Neutrophil (primary cell): ENCODE results near the gene DDC.

Experiments used
- H3K27ac ChIP-seq: fragments of 200-600 bp; sonication (generic); 2 replicates; pipeline ENCODE4 v1.5.1; 2016; ENCODE audit warnings: mild to moderate bottlenecking, moderate library complexity
- H3K27me3 ChIP-seq: fragments of 200-600 bp; sonication (generic); 2 replicates; pipeline ENCODE4 v1.6.0; 2016; ENCODE audit warnings: mild to moderate bottlenecking
- H3K36me3 ChIP-seq: fragments of 200-600 bp; sonication (generic); 2 replicates; pipeline ENCODE4 v1.5.1; 2017
- H3K4me1 ChIP-seq, 2 experiments: fragments of 200-600 bp in 1 of 2; sonication (generic) in 1 of 2; 1 replicate in 1 of 2; 2 replicates in 1 of 2; pipeline versions ENCODE4 v1.5.1 to v1.6.1; 2013 to 2016; ENCODE audit warnings: low read depth in 1 of 2, low read length in 1 of 2, mild to moderate bottlenecking in 1 of 2, moderate library complexity in 1 of 2; ENCODE audit not compliant: control insufficient read depth in 1 of 2, insufficient read depth in 1 of 2
- H3K4me3 ChIP-seq, 2 experiments: fragments of 200-600 bp in 1 of 2; sonication (generic) in 1 of 2; 1 replicate in 1 of 2; 2 replicates in 1 of 2; pipeline ENCODE4 v1.5.1; 2013 to 2016; ENCODE audit warnings: low read depth in 1 of 2, low read length in 1 of 2, mild to moderate bottlenecking in 1 of 2, moderate library complexity in 1 of 2
- H3K9me3 ChIP-seq: fragments of 200-600 bp; sonication (generic); 2 replicates; pipeline ENCODE4 v1.5.1; 2016
- TF ChIP-seq, protein P1 (sequence below): fragments of 200-600 bp; sonication (generic); IDR thresholded peaks from 2 replicates; pipeline ENCODE4 v1.5.1; 2016; ENCODE audit warnings: antibody characterized with exemption

DDC gene

DNA sequence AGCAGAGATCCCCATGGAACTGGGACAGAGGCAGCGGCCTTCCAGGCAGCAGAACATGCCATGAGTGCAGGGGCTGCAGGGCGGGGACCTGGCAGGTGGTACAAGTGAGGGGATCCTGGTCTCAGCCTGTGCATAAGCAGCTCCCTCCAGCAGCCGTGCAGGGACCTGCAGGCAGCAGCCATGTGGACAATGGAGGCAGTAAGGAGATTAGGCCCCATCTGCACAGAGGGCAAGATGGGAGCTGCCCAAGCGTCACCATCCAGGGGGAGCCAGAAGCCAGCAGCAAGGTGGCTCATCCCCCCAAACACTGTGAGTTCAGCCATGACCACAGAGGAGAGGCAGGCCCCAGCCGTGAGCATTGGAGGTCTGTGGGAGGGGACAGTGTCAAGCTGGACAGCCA is 3.1 kb downstream of the DDC start:
- no peaks in the 10 kb centered on the region for H3K9me3 ChIP-seq
- TF ChIP-seq, protein P1, sequence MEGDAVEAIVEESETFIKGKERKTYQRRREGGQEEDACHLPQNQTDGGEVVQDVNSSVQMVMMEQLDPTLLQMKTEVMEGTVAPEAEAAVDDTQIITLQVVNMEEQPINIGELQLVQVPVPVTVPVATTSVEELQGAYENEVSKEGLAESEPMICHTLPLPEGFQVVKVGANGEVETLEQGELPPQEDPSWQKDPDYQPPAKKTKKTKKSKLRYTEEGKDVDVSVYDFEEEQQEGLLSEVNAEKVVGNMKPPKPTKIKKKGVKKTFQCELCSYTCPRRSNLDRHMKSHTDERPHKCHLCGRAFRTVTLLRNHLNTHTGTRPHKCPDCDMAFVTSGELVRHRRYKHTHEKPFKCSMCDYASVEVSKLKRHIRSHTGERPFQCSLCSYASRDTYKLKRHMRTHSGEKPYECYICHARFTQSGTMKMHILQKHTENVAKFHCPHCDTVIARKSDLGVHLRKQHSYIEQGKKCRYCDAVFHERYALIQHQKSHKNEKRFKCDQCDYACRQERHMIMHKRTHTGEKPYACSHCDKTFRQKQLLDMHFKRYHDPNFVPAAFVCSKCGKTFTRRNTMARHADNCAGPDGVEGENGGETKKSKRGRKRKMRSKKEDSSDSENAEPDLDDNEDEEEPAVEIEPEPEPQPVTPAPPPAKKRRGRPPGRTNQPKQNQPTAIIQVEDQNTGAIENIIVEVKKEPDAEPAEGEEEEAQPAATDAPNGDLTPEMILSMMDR, result no peak
- H3K4me1 ChIP-seq, result no peaks in the 10 kb centered on the region
- H3K27ac ChIP-seq, result no peak overlapping the region
- no peak overlapping the region for H3K4me3 ChIP-seq
- no peaks in the 10 kb centered on the region for H3K36me3 ChIP-seq
- H3K27me3 ChIP-seq, result peaks cover 39% of the 10 kb centered on the region

DNA sequence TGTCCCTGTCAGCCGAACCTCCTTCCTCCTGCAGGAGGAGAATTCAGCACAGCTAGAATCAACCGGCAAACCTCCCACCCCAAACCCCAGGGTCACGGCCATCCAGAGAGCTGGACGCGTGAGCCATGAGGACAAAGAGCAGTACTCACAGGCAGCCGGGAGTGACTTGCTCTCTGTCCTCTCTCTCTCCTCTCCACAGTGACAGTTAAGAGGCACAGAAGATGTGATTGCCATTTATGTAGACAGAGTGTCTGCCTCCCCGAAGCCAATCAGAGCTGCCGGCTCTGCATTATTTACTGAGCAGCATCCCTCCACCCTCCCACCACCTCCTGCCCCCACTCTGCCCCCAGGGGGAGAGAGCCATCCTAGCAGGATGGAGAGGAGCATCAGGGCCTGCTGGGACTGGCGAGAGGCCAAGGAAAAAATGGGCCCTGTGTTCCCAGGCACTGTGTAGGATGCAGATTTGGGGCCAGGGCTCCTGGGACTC is 4.3 kb downstream of the DDC start:
- no peak overlapping the region for H3K4me3 ChIP-seq
- H3K27ac ChIP-seq, result no peak overlapping the region
- peaks cover 46% of the 10 kb centered on the region for H3K27me3 ChIP-seq
- TF ChIP-seq, protein P1, result no peak
- no peaks in the 10 kb centered on the region for H3K9me3 ChIP-seq
- H3K36me3 ChIP-seq, result no peaks in the 10 kb centered on the region
- no peaks in the 10 kb centered on the region for H3K4me1 ChIP-seq

DNA sequence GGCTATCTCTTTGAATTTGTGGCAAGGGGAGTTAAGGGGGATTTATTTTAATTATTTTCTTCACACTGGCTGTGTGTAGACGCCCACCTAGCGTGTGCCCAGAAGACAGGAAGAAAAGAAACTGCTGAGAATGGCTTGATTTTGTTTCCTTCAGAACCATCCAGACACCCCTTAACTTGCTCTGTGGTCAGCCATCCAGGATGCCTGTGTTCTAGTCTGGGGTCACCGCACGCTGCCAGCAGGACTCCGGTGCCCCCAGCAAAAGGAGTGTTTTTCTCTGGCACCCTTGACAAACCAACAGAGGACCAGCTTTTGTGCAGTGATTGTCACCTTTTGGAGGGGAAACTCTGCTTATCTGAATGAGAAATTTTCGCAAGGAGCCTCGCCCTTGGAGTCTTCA is 5.3 kb downstream of the DDC start:
- H3K27me3 ChIP-seq, result peaks cover 51% of the 10 kb centered on the region
- no peaks in the 10 kb centered on the region for H3K36me3 ChIP-seq
- H3K4me1 ChIP-seq, result no peaks in the 10 kb centered on the region
- no peaks in the 10 kb centered on the region for H3K9me3 ChIP-seq
- no peak overlapping the region for H3K27ac ChIP-seq
- no peak overlapping the region for H3K4me3 ChIP-seq
- TF ChIP-seq, protein P1, result no peak

DNA sequence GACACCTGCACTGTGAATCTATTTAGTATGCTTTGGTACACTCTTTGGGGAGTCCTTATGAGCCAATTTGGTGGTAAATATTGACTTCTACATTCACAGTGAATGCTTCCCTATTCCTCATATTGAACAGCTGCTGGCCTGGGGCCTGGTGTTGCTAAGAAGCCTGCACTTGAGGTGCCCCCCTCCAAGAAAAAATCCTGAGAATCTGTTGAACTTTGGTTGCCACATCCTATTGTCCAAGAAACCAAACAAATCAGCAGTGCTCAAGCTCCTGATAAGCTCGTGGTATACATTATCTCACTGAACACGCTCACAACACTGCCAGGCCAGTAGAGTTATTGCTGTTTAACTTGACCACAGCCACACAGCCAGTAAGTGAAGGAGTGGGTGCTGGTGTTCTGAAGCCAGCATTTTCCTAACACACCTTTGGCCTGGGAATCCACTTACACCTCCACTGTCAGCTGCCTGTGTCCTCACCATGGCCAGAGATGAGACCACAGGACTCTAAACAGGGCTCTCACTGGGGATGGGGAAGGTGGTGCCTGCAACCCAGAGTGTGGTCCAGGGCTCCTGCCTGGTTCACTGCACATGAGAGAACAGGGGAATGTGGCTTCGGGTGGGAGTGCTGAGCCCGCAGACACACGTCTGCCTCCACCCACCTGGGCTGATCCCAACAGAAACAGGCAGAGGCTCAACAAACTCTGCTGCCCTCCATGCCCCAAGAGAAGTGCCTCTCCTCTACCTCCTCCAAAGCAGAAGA is 6.7 kb downstream of the DDC start:
- Histone ChIP-seq H3K4me1 (no peaks in the 10 kb centered on the region), H3K27me3 (peaks cover 60% of the 10 kb centered on the region), H3K36me3 (no peaks in the 10 kb centered on the region), H3K4me3 (no peak overlapping the region), H3K9me3 (no peaks in the 10 kb centered on the region), H3K27ac (no peak overlapping the region)
- TF ChIP-seq, protein P1, result no peak

DNA sequence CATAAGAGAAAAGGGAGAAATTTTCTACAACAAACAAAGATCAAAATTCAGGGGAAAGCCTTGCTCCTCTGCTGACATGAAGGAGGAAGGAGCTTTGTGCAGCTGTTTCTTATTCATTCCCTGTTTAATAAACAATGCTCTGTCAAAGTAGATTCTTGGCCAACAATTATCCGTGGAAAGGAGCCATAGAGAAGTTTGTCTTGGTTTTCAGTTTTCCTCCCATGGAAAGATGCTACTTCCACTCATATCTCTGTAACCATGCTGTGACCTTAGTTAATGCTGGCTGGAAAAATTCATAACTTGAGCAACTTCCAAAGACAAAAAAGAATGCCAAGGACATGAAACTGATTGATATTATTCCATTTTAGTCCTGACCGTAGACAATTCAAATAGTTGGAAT is 8.1 kb downstream of the DDC start:
- Histone ChIP-seq H3K4me3 (no peak overlapping the region), H3K9me3 (no peaks in the 10 kb centered on the region), H3K27ac (no peak overlapping the region), H3K27me3 (peaks cover 60% of the 10 kb centered on the region), H3K36me3 (no peaks in the 10 kb centered on the region), H3K4me1 (no peaks in the 10 kb centered on the region)
- TF ChIP-seq, protein P1, result no peak
